Measurements from ENCODE around the gene MAEA.

GRCh38 chr4:1327526-1328266 lies 38.0 kb downstream of the MAEA start:
- TF ChIP-seq CTCF (IDR thresholded peaks at IDR 0.05; ENCODE audit: low read depth, low read length) (no peak), MAX (IDR thresholded peaks at IDR 0.05; ENCODE audit: low read depth, low read length) (no peak)

Data from NB4 (cell line).